ENCODE measurements around the gene LRIG1. TPM values are rescaled to one million over a fixed set of nuclear protein-coding genes. Genes with fewer than 3 reads are reported as not detected.

The LRIG1 gene
- total RNA-seq, 1 experiment from 2014 or later, result 5.3 TPM

GRCh38 chr3:66481071-66482017 lies 19.5 kb downstream of the LRIG1 start:
- no peak overlapping the region for H3K27ac ChIP-seq (ENCODE audit: low read length)

DNA sequence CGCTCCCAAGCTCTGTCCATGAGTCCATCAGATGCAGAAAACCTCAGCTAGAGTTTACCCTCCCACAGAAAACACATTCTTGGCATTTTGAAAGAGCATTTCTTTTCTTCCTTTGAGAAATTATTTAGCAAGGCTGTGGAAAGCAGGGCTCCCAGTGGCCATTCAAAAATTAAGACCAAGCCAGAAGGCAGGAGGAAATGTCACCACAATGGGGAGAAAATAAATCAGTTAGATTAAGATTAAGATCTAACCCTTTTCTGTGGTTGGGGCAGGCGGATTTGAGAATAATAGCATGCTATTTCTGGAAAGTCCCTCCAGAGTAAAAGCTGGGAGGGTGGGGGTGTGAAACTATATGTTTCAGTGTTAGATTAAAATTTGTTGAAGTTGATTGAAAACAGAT lies 20.2 kb downstream of the LRIG1 start:
- CTCF ChIA-PET, result no interaction called here
- H3K4me3 ChIP-seq (ENCODE audit: low read depth in 2 of 2, low read length in 2 of 2), result no peak overlapping the region
- no peaks in the 10 kb centered on the region for H3K36me3 ChIP-seq (ENCODE audit: control insufficient read depth, insufficient read depth, low read length)
- H3K4me1 ChIP-seq (ENCODE audit: control insufficient read depth, insufficient read depth, low read length), result no peaks in the 10 kb centered on the region
- in situ Hi-C loops (cut with HindIII; ENCODE audit: low pct_unique_long_range_greater_than_20kb, low sequenced_read_pairs) (no loop called here), intact Hi-C loops (cut with micrococcal nuclease; ENCODE audit: unreplicated experiment) (no loop called here)
- DNase-seq (ENCODE audit: low read depth, low spot score) (no peak), ATAC-seq (no peak)
- no peak overlapping the region for H3K27ac ChIP-seq (ENCODE audit: low read length)
- H3K9me3 ChIP-seq (ENCODE audit: control insufficient read depth, insufficient read depth, low read depth, low read length), result no peaks in the 10 kb centered on the region
- BruUV-seq (replicated peaks), result no TSS peak
- TF ChIP-seq SIN3A (IDR thresholded peaks at IDR 0.05; ENCODE audit: borderline replicate concordance, insufficient read depth, low read depth, low read length), result no peak
- TF ChIP-seq POLR2AphosphoS5 (IDR thresholded peaks at IDR 0.05; ENCODE audit: low read depth, low read length), result no peak
- TF ChIP-seq, protein P1, sequence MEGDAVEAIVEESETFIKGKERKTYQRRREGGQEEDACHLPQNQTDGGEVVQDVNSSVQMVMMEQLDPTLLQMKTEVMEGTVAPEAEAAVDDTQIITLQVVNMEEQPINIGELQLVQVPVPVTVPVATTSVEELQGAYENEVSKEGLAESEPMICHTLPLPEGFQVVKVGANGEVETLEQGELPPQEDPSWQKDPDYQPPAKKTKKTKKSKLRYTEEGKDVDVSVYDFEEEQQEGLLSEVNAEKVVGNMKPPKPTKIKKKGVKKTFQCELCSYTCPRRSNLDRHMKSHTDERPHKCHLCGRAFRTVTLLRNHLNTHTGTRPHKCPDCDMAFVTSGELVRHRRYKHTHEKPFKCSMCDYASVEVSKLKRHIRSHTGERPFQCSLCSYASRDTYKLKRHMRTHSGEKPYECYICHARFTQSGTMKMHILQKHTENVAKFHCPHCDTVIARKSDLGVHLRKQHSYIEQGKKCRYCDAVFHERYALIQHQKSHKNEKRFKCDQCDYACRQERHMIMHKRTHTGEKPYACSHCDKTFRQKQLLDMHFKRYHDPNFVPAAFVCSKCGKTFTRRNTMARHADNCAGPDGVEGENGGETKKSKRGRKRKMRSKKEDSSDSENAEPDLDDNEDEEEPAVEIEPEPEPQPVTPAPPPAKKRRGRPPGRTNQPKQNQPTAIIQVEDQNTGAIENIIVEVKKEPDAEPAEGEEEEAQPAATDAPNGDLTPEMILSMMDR (IDR thresholded peaks at IDR 0.05), result no peak
- TF ChIP-seq REST (IDR thresholded peaks at IDR 0.05; ENCODE audit: insufficient read depth in 1 of 2, low read depth in 2 of 2, low read length in 1 of 2), result no peak
- TF ChIP-seq TCF7L2 (IDR thresholded peaks at IDR 0.05; ENCODE audit: low read depth, low read length), result no peak
- POLR2A ChIA-PET, result no interaction called here
- H3K27me3 ChIP-seq (ENCODE audit: control insufficient read depth, insufficient read depth, low read length), result no peaks in the 10 kb centered on the region

More at GRCh38 chr3:66481071-66482017, 19.5 kb downstream of the LRIG1 start:
- TF ChIP-seq TCF7L2 (IDR thresholded peaks at IDR 0.05; ENCODE audit: low read depth, low read length), result no peak
- no peak for TF ChIP-seq SIN3A (IDR thresholded peaks at IDR 0.05; ENCODE audit: borderline replicate concordance, insufficient read depth, low read depth, low read length)
- TF ChIP-seq REST (IDR thresholded peaks at IDR 0.05; ENCODE audit: insufficient read depth in 1 of 2, low read depth in 2 of 2, low read length in 1 of 2), result no peak
- no peak for TF ChIP-seq POLR2AphosphoS5 (IDR thresholded peaks at IDR 0.05; ENCODE audit: low read depth, low read length)
- TF ChIP-seq, protein P1 (IDR thresholded peaks at IDR 0.05), result no peak
- H3K9me3 ChIP-seq (ENCODE audit: control insufficient read depth, insufficient read depth, low read depth, low read length), result no peaks in the 10 kb centered on the region
- intact Hi-C loops (cut with micrococcal nuclease; ENCODE audit: unreplicated experiment), result no loop called here
- POLR2A ChIA-PET, result no interaction called here
- BruUV-seq (replicated peaks), result no TSS peak
- no peak for ATAC-seq
- CTCF ChIA-PET, result no interaction called here
- H3K27me3 ChIP-seq (ENCODE audit: control insufficient read depth, insufficient read depth, low read length), result no peaks in the 10 kb centered on the region
- no peaks in the 10 kb centered on the region for H3K4me1 ChIP-seq (ENCODE audit: control insufficient read depth, insufficient read depth, low read length)
- no peak overlapping the region for H3K4me3 ChIP-seq (ENCODE audit: low read depth in 2 of 2, low read length in 2 of 2)
- no peaks in the 10 kb centered on the region for H3K36me3 ChIP-seq (ENCODE audit: control insufficient read depth, insufficient read depth, low read length)
- in situ Hi-C loops (cut with HindIII; ENCODE audit: low pct_unique_long_range_greater_than_20kb, low sequenced_read_pairs), result no loop called here
- no peak for DNase-seq (ENCODE audit: low read depth, low spot score)

All from Panc1 (cell line).